HCT116 (cell line): ENCODE results near the gene TNFAIP8. TPM values are rescaled to one million over a fixed set of nuclear protein-coding genes. Genes with fewer than 3 reads are reported as not detected.

Source experiments
- ATAC-seq: fragments of 200-7000 bp; cut with Tn5 transposase; 2 replicates; pipeline ENCODE4 v1.9.1; 2020; ENCODE audit warnings: mild to moderate bottlenecking, moderate library complexity
- BruUV-seq: library from RNA; stranded (reverse); fragments of 400-500 nt; replicated peaks from 2 replicates; lab custom pipeline; 2021; lab: Mats Ljungman, UMichigan
- CTCF ChIA-PET: fragments of 300-600 bp; sonication (Branson Sonifier 250); formaldehyde crosslinking; loops from one replicate; lab custom pipeline; 2021; ENCODE audit warnings: antibody characterized with exemption; lab: Charles Lee
- POLR2A ChIA-PET: fragments of 300-600, 350-600 bp; sonication (Branson Sonifier 250); formaldehyde crosslinking; loops from one replicate; lab custom pipeline; 2021; ENCODE audit warnings: antibody characterized with exemption; lab: Charles Lee
- RAD21 ChIA-PET, 2 experiments: fragments of 300-600 bp; sonication (Branson Sonifier 250); formaldehyde crosslinking; loops; one replicate each; lab custom pipeline; 2023; ENCODE audit warnings: low total read pairs in 2 of 2; ENCODE audit not compliant: uncharacterized antibody in 2 of 2, unreplicated experiment in 2 of 2, low non-redundant PET in 1 of 2; lab: Charles Lee
- DNase-seq: peaks from one replicate; pipeline ENCODE4 v3.0.0-alpha.2; 2010; ENCODE audit warnings: low read depth, low spot score
- H2AFZ ChIP-seq: fragments of 200-600 bp; shearing (Covaris generic), sonication (generic); 2 replicates; pipeline ENCODE4 v1.6.1; 2017; ENCODE audit warnings: low read depth, mixed run types, mixed read lengths, antibody characterized with exemption, low read length; ENCODE audit not compliant: poor library complexity, severe bottlenecking
- H3K27ac ChIP-seq: 2 replicates; pipeline ENCODE4 v1.5.1; 2012; ENCODE audit warnings: low read depth, low read length
- H3K27me3 ChIP-seq: fragments of 200-600 bp; sonication (generic); 2 replicates; pipeline ENCODE4 v1.6.1; 2016; ENCODE audit warnings: mixed run types, low read length, mixed read lengths; ENCODE audit not compliant: insufficient read depth
- H3K36me3 ChIP-seq, 2 experiments: fragments of 200-500 bp in 1 of 2; fragments of 200-600 bp in 1 of 2; sonication (Bioruptor generic) in 1 of 2; sonication (generic) in 1 of 2; 2 replicates each; pipeline versions ENCODE4 v1.5.1 to v1.6.1; 2014 to 2016; ENCODE audit warnings: low read length in 2 of 2, inconsistent platforms in 1 of 2, mixed read lengths in 1 of 2, mixed run types in 1 of 2; ENCODE audit not compliant: insufficient read depth in 2 of 2, control insufficient read depth in 1 of 2
- H3K4me1 ChIP-seq, 2 experiments: fragments of 200-600 bp in 1 of 2; sonication (generic) in 1 of 2; 2 replicates each; pipeline versions ENCODE4 v1.5.1 to v1.6.1; 2012 to 2017; ENCODE audit warnings: low read length in 2 of 2, inconsistent platforms in 1 of 2, mild to moderate bottlenecking in 1 of 2, mixed read lengths in 1 of 2, mixed run types in 1 of 2, moderate library complexity in 1 of 2; ENCODE audit not compliant: insufficient read depth in 2 of 2, control insufficient read depth in 1 of 2
- H3K4me2 ChIP-seq: fragments of 200-600 bp; sonication (generic); 2 replicates; pipeline ENCODE4 v1.6.1; 2017; ENCODE audit warnings: mixed run types, low read length, mixed read lengths
- H3K4me3 ChIP-seq, 2 experiments: fragments of 200-600 bp in 1 of 2; sonication (generic) in 1 of 2; replicated peaks in 1 of 2; 2 replicates each; pipeline ENCODE4 v1.5.1; 2011 to 2016; ENCODE audit warnings: low read length in 2 of 2, control low read depth in 1 of 2, low read depth in 1 of 2, mild to moderate bottlenecking in 1 of 2, mixed read lengths in 1 of 2, mixed run types in 1 of 2
- H3K79me2 ChIP-seq: fragments of 200-600 bp; sonication (generic); 2 replicates; pipeline ENCODE4 v1.6.1; 2017; ENCODE audit warnings: mild to moderate bottlenecking, mixed run types, low read length, moderate library complexity, mixed read lengths; ENCODE audit not compliant: insufficient read depth
- H3K9ac ChIP-seq: fragments of 200-600 bp; sonication (generic); 2 replicates; pipeline ENCODE4 v1.6.1; 2016; ENCODE audit warnings: low read length, mixed read lengths
- H3K9me2 ChIP-seq: fragments of 200-600 bp; sonication (generic), shearing (Covaris generic); 2 replicates; pipeline ENCODE4 v1.6.1; 2017; ENCODE audit warnings: mixed run types, mild to moderate bottlenecking, moderate library complexity; ENCODE audit not compliant: insufficient read depth
- H3K9me3 ChIP-seq, 2 experiments: fragments of 200-500 bp in 1 of 2; fragments of 200-600 bp in 1 of 2; sonication (Bioruptor generic) in 1 of 2; sonication (generic) in 1 of 2; 2 replicates each; pipeline ENCODE4 v1.6.1; 2014 to 2017; ENCODE audit warnings: low read length in 2 of 2, mixed read lengths in 2 of 2, inconsistent platforms in 1 of 2, low read depth in 1 of 2, mild to moderate bottlenecking in 1 of 2, mixed run types in 1 of 2, moderate library complexity in 1 of 2; ENCODE audit not compliant: control insufficient read depth in 1 of 2, insufficient read depth in 1 of 2
- H4K20me1 ChIP-seq: fragments of 200-600 bp; sonication (generic), shearing (Covaris generic); 2 replicates; pipeline ENCODE4 v1.6.1; 2017; ENCODE audit warnings: mixed run types, mild to moderate bottlenecking, moderate library complexity; ENCODE audit not compliant: insufficient read depth
- ATF3 ChIP-seq: IDR thresholded peaks from 2 replicates; pipeline ENCODE4 v1.6.1; 2012
- CBX3 ChIP-seq: IDR thresholded peaks from 2 replicates; pipeline ENCODE4 v1.6.1; 2012; ENCODE audit warnings: low read depth
- CEBPB ChIP-seq: IDR thresholded peaks from 2 replicates; pipeline ENCODE4 v1.6.1; 2012; ENCODE audit warnings: low read depth
- CTCF ChIP-seq, 3 experiments: fragments of 200-600 bp in 1 of 3; sonication (generic) in 1 of 3; IDR thresholded peaks in 2 of 3; conservative IDR thresholded peaks in 1 of 3; 2 replicates each; pipeline ENCODE4 v1.5.1; 2012 to 2017; ENCODE audit warnings: low read depth in 2 of 3, low read length in 2 of 3, antibody characterized with exemption in 1 of 3, borderline replicate concordance in 1 of 3, control low read depth in 1 of 3, mild to moderate bottlenecking in 1 of 3, mixed read lengths in 1 of 3, mixed run types in 1 of 3, moderate library complexity in 1 of 3; ENCODE audit not compliant: insufficient read depth in 1 of 3
- EGR1 ChIP-seq: IDR thresholded peaks from 2 replicates; pipeline ENCODE4 v1.6.1; 2012; ENCODE audit warnings: low read depth
- EZH2 ChIP-seq: fragments of 200-600 bp; sonication (generic); IDR thresholded peaks from 2 replicates; pipeline ENCODE4 v1.6.1; 2017; ENCODE audit warnings: antibody characterized with exemption, mixed run types
- EZH2phosphoT487 ChIP-seq: fragments of 200-600 bp; IDR thresholded peaks from 2 replicates; pipeline ENCODE4 v1.6.1; 2018; ENCODE audit warnings: antibody characterized with exemption, borderline replicate concordance
- JUND ChIP-seq: IDR thresholded peaks from 2 replicates; pipeline ENCODE4 v1.6.1; 2012
- MAX ChIP-seq: IDR thresholded peaks from 2 replicates; pipeline ENCODE4 v1.6.1; 2012
- POLR2A ChIP-seq: IDR thresholded peaks from 2 replicates; pipeline ENCODE4 v1.7.0; 2011; ENCODE audit warnings: borderline replicate concordance; ENCODE audit not compliant: insufficient read depth, insufficient read length; ENCODE audit errors: extremely low read depth
- POLR2AphosphoS5 ChIP-seq: IDR thresholded peaks from 2 replicates; pipeline ENCODE4 v1.6.1; 2011; ENCODE audit warnings: mild to moderate bottlenecking, low read depth, low read length, moderate library complexity
- RAD21 ChIP-seq: IDR thresholded peaks from 2 replicates; pipeline ENCODE4 v1.6.1; 2012; ENCODE audit warnings: low read depth, mild to moderate bottlenecking
- REST ChIP-seq: IDR thresholded peaks from 2 replicates; pipeline ENCODE4 v1.6.1; 2012; ENCODE audit warnings: low read depth
- SP1 ChIP-seq: IDR thresholded peaks from 2 replicates; pipeline ENCODE4 v1.6.1; 2012; ENCODE audit warnings: low read depth
- TCF7L2 ChIP-seq: IDR thresholded peaks from 2 replicates; pipeline ENCODE4 v1.7.0; 2011; ENCODE audit warnings: borderline replicate concordance, inconsistent platforms; ENCODE audit not compliant: insufficient read depth, insufficient read length; ENCODE audit errors: extremely low read depth
- YY1 ChIP-seq: IDR thresholded peaks from 2 replicates; pipeline ENCODE4 v1.6.1; 2011; ENCODE audit warnings: low read length, low read depth, moderate library complexity, mild to moderate bottlenecking; ENCODE audit not compliant: insufficient replicate concordance; ENCODE audit errors: extremely low read depth
- ZBTB33 ChIP-seq: IDR thresholded peaks from 2 replicates; pipeline ENCODE4 v1.6.1; 2011; ENCODE audit warnings: mild to moderate bottlenecking, low read length, moderate library complexity; ENCODE audit not compliant: insufficient replicate concordance; ENCODE audit errors: extremely low read depth
- ZFX ChIP-seq: fragments of 450-650 bp; IDR thresholded peaks from 2 replicates; pipeline ENCODE4 v1.6.1; 2017
- intact Hi-C: fragments of 100-400 bp; cut with micrococcal nuclease; formaldehyde crosslinking; loops from 2 replicates; pipeline ENCODE4 v1.10.0; 2022
- total RNA-seq: library from RNA; stranded (reverse); gene quantifications from one replicate; pipeline ENCODE4 v1.2.1, GENCODE V29; 2021; ENCODE audit not compliant: unreplicated experiment

Gene TNFAIP8
- total RNA-seq, 1 experiment from 2014 or later = 18.4 TPM

GRCh38 chr5:119402555-119402954 is 46.7 kb downstream of the TNFAIP8 start:
- DNase-seq (no peak), ATAC-seq (no peak)
- H3K36me3 ChIP-seq = no peaks in the 10 kb centered on the region
- H3K4me1 ChIP-seq = no peaks in the 10 kb centered on the region
- ChIA-PET CTCF (no interaction called here), RAD21 (no interaction called here), POLR2A (no interaction called here)
- H3K4me2 ChIP-seq = no peak overlapping the region
- H4K20me1 ChIP-seq = no peaks in the 10 kb centered on the region
- H3K9me3 ChIP-seq = no peaks in the 10 kb centered on the region
- no peak overlapping the region for H3K4me3 ChIP-seq
- H3K79me2 ChIP-seq = no peaks in the 10 kb centered on the region
- no peaks in the 10 kb centered on the region for H3K27me3 ChIP-seq
- TF ChIP-seq EGR1 (no peak), ATF3 (no peak), CBX3 (no peak), REST (no peak), SP1 (no peak), YY1 (no peak), POLR2A (no peak), ZBTB33 (no peak), ZFX (no peak), RAD21 (no peak), MAX (no peak), EZH2 (no peak), EZH2phosphoT487 (no peak), CTCF (IDR thresholded peaks at IDR 0.05 in 2 of 3, conservative IDR thresholded peaks at IDR 0.05 in 1 of 3; ENCODE audit: borderline replicate concordance in 1 of 3, insufficient read depth in 1 of 3, low read depth in 2 of 3, low read length in 2 of 3) (no peak), POLR2AphosphoS5 (no peak), JUND (no peak), CEBPB (no peak), TCF7L2 (no peak)
- H3K9me2 ChIP-seq = no peaks in the 10 kb centered on the region
- no peak overlapping the region for H3K9ac ChIP-seq
- no peak overlapping the region for H2AFZ ChIP-seq
- intact Hi-C loops = no loop called here
- no TSS peak for BruUV-seq
- no peak overlapping the region for H3K27ac ChIP-seq
